ENCODE data around the gene CILP2.

CILP2 gene

GRCh38 chr19:19529783-19530422 lies 8.2 kb upstream of the CILP2 start:
- DNase-seq (ENCODE audit: low spot score) (no peak), FAIRE-seq (no peak)

DNA sequence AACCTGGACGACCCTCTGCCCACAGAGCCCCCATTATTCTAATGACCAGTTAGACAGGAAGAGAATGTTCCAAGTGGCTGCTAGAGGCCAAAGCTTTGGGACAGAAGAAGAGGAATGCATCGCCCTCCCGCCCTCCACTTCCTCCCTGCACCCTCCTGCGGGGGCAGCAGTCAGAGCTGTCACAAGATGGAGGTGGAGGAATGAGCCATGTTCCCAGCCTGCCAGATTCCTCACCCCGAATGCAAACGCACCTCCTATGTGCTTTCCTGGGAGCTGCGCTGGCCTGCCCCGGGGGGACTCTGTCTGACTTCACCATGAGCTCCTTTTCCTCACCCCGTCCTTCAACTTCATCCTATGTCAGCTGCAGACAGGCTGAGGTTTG lies 7.7 kb upstream of the CILP2 start:
- DNase-seq (ENCODE audit: low spot score) (no peak), FAIRE-seq (no peak)

DNA sequence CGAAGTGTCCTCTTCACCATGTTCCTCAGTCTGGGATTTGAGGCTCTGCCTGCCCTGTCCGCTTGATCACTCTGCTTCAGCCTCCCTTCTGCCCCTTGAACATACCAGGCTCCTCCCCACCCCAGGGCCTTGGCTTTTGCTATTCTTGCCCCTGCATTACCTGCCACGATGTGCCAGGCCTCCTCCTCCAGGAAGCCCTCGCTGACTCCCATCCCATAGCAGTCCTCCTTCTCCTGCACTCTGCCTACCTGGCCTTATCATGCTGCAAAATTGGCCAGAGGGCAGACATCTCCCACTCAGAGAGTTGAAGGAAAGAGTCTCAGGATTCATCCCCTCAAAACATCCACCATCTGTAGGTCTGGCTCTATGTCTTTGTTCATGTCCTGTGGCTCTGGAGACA lies 7.2 kb upstream of the CILP2 start:
- DNase-seq (ENCODE audit: low spot score) (no peak), FAIRE-seq (no peak)

DNA sequence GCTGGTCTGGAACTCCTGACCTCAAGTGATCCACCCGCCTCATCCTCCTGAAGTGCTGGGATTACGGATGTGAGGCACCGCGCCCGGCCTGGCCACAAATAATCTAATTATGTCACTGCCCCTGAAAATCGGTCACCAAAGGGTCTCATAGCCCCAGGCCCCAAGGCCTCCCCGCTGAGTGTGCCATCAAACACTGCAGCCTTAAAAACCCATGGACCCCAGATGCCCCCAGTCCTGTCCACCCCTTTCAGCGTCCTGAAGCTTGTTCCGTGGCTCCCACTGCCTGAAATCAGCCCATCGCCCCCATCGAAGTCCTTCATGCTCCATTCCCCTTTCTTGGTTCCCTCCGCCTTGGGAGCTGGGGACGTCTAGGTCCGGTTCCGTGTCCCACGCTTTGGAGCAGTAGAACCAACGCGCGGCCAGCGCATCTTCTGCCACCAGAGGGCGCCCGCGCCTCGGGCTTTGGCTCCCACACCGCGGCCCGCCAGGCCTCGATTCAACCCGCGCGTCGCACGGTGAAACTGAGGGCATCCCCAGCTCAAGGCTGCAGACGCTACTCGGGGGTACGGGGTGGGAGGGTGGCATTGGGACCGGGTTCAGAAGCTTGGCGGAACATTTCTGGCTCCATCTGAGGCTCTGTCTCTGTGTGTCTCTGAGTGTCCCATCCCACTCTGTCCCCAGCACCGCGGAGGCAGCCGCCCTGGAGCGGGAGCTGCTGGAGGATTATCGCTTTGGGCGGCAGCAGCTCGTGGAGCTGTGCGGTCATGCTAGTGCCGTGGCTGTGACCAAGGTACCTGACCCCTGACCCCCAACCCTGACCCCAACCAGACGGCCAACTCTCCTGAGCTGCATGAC lies 5.9 kb upstream of the CILP2 start:
- no peak for FAIRE-seq
- peak; percentile 60 for DNase-seq (ENCODE audit: low spot score)

DNA sequence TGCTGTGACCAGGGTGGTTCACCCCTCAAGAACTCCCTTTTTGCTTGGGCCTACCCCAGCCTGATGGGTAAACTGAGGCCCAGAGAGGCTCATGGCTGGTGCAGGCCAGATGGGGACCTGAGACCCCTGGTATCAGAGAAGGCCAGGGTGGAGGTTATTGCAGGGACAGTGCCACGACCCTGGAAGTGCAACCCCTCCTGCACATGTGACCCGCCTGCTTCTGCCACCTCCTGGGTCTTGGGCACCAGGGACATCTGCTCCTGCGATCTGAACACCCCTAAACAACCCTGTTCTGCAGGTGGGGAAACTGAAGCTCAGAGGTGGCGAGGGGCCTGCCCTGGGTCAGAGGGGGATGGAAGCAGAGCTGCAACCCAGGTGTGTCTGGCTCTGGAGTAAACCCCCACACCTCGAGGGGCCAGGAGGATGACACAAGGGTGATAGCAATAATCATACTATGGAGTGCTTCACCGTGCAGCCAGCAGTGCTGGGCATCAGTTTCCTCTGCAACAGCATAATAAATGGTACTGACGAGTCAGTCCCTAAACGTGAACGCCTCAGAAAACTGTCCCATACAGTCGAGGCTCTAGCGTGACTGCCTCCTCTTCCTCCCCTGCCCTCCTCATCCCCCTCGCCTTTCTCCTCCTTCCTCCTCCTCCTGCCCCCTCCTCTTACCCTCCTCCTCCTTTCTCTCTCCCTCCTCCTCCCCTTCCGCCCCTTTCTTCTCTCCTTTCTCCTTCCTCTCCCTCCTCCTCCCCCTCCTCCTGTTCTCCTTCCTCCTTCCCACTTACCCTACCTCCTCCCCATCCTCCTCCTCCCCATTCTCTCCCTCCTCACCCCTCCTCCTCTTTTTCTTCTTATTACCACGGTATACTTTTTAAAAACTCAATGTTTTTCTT lies 5.0 kb upstream of the CILP2 start:
- DNase-seq (ENCODE audit: low spot score) (no peak), FAIRE-seq (no peak)

- no peak for DNase-seq (ENCODE audit: low spot score)
- FAIRE-seq: no peak
Observed at GRCh38 chr19:19533841-19534240, 4.2 kb upstream of the CILP2 start.

- DNase-seq (ENCODE audit: low spot score) (no peak), FAIRE-seq (no peak)
Observed at GRCh38 chr19:19534556-19535265, 3.4 kb upstream of the CILP2 start.

- FAIRE-seq (no peak), DNase-seq (ENCODE audit: low spot score) (no peak)
Observed at GRCh38 chr19:19535311-19536191, 2.5 kb upstream of the CILP2 start.

DNA sequence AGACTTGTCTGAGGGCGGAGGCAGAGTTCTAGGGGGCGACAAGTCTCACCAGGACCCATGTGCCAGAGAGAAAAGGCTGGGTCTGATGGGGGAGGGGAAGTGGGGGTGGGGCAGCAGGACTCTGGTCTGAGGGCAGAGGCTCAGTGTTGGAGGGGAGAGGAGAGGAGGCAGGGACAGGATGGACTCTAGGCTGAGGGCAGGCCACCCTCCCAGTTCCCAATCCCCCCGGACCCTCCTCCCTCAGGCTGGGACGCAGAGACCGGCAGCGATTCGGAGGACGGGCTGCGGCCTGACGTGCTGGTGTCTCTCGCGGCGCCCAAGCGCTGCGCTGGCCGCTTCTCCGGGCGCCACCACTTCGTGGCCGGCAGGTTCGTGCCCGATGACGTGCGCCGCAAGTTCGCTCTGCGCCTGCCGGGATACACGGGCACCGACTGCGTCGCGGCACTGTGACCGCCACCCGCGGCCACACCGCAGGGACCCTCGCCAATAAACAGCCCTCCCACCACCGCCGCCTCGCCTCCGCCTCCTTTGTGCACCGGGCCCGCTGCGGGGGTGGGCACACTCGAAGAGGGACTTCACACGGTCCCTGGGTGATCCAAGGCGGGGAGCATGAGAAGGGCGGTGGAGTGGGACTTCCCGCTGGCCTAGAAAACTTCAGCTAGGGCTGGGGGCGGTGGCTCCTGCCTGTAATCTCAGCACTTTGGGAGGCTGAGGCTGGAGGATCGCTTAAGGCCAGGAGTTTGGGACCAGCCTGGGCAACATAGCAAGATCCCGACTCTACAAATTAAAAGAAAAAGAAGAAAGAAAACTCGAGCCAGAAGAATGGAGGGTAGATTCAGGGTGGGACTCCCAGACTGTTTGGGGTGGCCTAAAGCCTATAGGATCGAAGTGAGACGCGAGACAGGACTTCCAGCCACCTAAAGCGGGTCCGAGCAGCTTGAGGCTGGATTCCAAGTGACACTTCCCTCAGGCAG lies 703 bp upstream of the CILP2 start:
- no peak for DNase-seq (ENCODE audit: low spot score)
- FAIRE-seq: no peak

DNA sequence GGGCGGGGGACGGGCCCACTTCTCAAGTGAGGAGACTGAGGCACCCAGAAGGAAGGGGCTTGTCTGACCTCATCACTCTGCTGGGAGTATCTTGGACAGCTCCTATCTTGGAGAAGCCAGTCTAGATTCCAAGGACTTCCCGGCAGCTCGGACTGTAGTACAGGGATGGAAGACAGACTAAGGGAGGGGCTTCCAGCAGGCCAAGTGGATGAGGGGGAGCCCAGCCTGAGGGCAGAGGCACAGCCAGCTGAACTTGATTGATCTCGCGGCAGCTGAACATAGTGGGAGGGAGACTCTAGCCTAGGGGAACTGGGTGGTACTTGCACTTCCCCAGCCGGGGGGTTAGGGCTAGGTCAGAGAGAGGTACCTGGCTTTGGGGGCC lies 711 bp downstream of the CILP2 start:
- FAIRE-seq (no peak), DNase-seq (ENCODE audit: low spot score) (no peak)

DNA sequence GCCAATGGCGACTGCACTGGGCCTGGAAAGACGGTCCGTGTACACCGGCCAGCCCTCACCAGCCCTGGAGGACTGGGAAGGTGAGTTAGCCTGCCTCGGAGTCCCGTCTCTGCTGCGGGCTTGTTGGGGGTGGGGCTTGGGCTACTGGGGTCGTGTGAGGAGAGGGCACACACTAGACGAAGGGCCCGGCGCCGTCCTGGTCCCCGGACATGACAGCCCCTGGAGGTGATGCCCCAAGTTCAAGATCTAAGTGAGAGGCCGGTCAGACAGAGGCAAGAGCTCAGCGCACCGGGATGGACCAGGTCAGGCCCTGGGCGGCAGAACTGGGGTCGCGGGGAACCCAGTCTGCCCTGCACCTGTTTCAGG lies 1.6 kb downstream of the CILP2 start:
- DNase-seq (ENCODE audit: low spot score): no peak
- FAIRE-seq: no peak

DNA sequence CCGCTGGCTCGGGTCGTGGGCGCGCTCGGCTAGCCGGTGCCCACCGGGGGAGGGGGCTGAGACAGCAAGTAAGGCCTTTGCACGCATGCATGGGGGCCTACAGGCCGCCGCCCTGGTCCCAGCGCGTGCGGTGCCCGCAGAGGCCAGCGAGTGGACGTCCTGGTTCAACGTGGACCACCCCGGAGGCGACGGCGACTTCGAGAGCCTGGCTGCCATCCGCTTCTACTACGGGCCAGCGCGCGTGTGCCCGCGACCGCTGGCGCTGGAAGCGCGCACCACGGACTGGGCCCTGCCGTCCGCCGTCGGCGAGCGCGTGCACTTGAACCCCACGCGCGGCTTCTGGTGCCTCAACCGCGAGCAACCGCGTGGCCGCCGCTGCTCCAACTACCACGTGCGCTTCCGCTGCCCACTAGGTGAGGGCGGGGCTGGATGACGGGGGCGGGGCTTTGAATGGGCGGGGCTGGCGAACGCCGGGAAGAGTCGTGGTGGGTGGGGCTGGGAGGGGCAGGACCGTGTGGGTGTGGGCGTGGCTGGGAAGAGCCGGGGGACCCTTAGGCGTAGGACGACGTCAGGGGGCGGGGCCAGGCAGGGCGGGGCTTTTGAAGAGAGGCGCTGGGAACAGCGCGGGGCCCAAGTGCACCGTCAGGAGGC lies 2.1 kb downstream of the CILP2 start:
- FAIRE-seq: no peak
- no peak for DNase-seq (ENCODE audit: low spot score)

- FAIRE-seq (no peak), DNase-seq (ENCODE audit: low spot score) (peak; percentile 37)
Observed at GRCh38 chr19:19540715-19541515, 2.9 kb downstream of the CILP2 start.

- DNase-seq (ENCODE audit: low spot score) (no peak), FAIRE-seq (no peak)
Observed at GRCh38 chr19:19541616-19542015, 3.6 kb downstream of the CILP2 start.

DNA sequence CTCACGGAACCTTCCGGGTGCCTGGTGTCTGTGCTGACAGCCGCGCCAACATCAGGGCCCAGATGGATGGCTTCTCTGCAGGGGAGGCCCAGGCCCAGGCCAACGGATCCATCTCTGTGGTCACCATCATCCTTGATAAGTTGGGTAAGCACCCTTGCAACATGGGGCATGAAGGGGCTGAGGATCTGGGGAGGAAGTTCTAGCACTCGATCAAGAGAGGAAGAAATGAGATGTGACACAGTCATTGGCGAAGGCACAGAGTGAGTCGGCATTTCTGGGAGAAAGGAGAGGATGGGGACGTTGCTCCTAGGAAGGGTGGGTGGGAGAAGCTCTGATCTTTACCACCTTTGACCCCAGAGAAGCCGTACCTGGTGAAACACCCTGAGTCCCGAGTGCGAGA lies 4.4 kb downstream of the CILP2 start:
- no peak for FAIRE-seq
- DNase-seq (ENCODE audit: low spot score): no peak

GRCh38 chr19:19543101-19543500 lies 5.0 kb downstream of the CILP2 start:
- no peak for DNase-seq (ENCODE audit: low spot score)
- no peak for FAIRE-seq

- DNase-seq (ENCODE audit: low spot score): no peak
- FAIRE-seq: no peak
Observed at GRCh38 chr19:19543640-19544039, 5.6 kb downstream of the CILP2 start.

All from urothelium cell line (cell line).